Panc1 (cell line): ENCODE measurements around the gene CPS1. TPM values are rescaled to one million over a fixed set of nuclear protein-coding genes. Genes with fewer than 3 reads are reported as not detected.

ENCODE experiments used
- ATAC-seq: fragments of 200-7000 bp; cut with Tn5 transposase; 2 replicates; pipeline ENCODE4 v1.9.1; 2020; ENCODE audit warnings: mild to moderate bottlenecking, moderate library complexity
- BruUV-seq: library from RNA; stranded (reverse); fragments of 400-500 nt; replicated peaks from 2 replicates; lab custom pipeline; 2021; lab: Mats Ljungman, UMichigan
- CTCF ChIA-PET: fragments of 300-600 bp; sonication (Branson Sonifier 250); formaldehyde crosslinking; loops from one replicate; lab custom pipeline; 2022; ENCODE audit warnings: antibody characterized with exemption; lab: Charles Lee
- POLR2A ChIA-PET: fragments of 300-600 bp; sonication (Branson Sonifier 250); formaldehyde crosslinking; loops from one replicate; lab custom pipeline; 2022; ENCODE audit warnings: antibody characterized with exemption; lab: Charles Lee
- DNase-seq: peaks from one replicate; pipeline ENCODE4 v3.0.0-alpha.2; 2010; ENCODE audit warnings: low read depth, low spot score
- H3K27ac ChIP-seq: 2 replicates; pipeline ENCODE4 v1.5.1; 2011; ENCODE audit warnings: mild to moderate bottlenecking, low read length, inconsistent platforms
- H3K27me3 ChIP-seq: fragments of 200-500 bp; sonication (Bioruptor generic); 2 replicates; pipeline ENCODE4 v1.6.0; 2014; ENCODE audit warnings: low read length, inconsistent platforms; ENCODE audit not compliant: control insufficient read depth, insufficient read depth
- H3K36me3 ChIP-seq: fragments of 200-500 bp; sonication (Bioruptor generic); 2 replicates; pipeline ENCODE4 v1.5.1; 2014; ENCODE audit warnings: inconsistent platforms, mild to moderate bottlenecking, low read length, moderate library complexity; ENCODE audit not compliant: control insufficient read depth, insufficient read depth
- H3K4me1 ChIP-seq: 2 replicates; pipeline ENCODE4 v1.5.1; 2011; ENCODE audit warnings: inconsistent platforms, mild to moderate bottlenecking, low read length, moderate library complexity; ENCODE audit not compliant: control insufficient read depth, insufficient read depth
- H3K4me3 ChIP-seq, 2 experiments: 2 replicates each; pipeline ENCODE4 v1.5.1; 2011 to 2012; ENCODE audit warnings: low read depth in 2 of 2, low read length in 2 of 2, mild to moderate bottlenecking in 2 of 2, inconsistent platforms in 1 of 2, moderate library complexity in 1 of 2
- H3K9me3 ChIP-seq: fragments of 200-500 bp; sonication (Bioruptor generic); 2 replicates; pipeline ENCODE4 v1.5.1; 2014; ENCODE audit warnings: low read depth, mild to moderate bottlenecking, inconsistent platforms, low read length, moderate library complexity; ENCODE audit not compliant: control insufficient read depth, insufficient read depth
- POLR2AphosphoS5 ChIP-seq: IDR thresholded peaks from 2 replicates; pipeline ENCODE4 v1.6.1; 2012; ENCODE audit warnings: mild to moderate bottlenecking, low read depth, low read length, moderate library complexity
- REST ChIP-seq, 2 experiments: IDR thresholded peaks; 2 replicates each; pipeline ENCODE4 v1.6.1; 2011 to 2012; ENCODE audit warnings: low read depth in 2 of 2, control low read depth in 1 of 2, low read length in 1 of 2, mild to moderate bottlenecking in 1 of 2, moderate library complexity in 1 of 2; ENCODE audit not compliant: insufficient read depth in 1 of 2
- SIN3A ChIP-seq: IDR thresholded peaks from 2 replicates; pipeline ENCODE4 v1.6.1; 2012; ENCODE audit warnings: low read depth, mild to moderate bottlenecking, low read length, moderate library complexity, borderline replicate concordance; ENCODE audit not compliant: insufficient read depth
- TCF7L2 ChIP-seq: IDR thresholded peaks from 2 replicates; pipeline ENCODE4 v1.6.1; 2011; ENCODE audit warnings: mild to moderate bottlenecking, low read depth, low read length, inconsistent platforms
- in situ Hi-C: cut with HindIII; loops from 2 replicates; pipeline ENCODE4 v1.10.0; 2016; ENCODE audit warnings: low sequenced_read_pairs, low pct_unique_long_range_greater_than_20kb
- intact Hi-C: fragments of 100-400 bp; cut with micrococcal nuclease; formaldehyde crosslinking; loops from one replicate; pipeline ENCODE4 v1.10.0; 2022; ENCODE audit not compliant: unreplicated experiment
- total RNA-seq: library from RNA; stranded (reverse); gene quantifications from one replicate; pipeline ENCODE4 v1.2.1, GENCODE V29; 2021; ENCODE audit not compliant: unreplicated experiment
- TF ChIP-seq, protein P1 (sequence below): fragments of 450-650 bp; IDR thresholded peaks from 2 replicates; pipeline ENCODE4 v1.5.1; 2017; ENCODE audit warnings: mild to moderate bottlenecking

CPS1 gene
- total RNA-seq, 1 experiment from 2014 or later, result 5.1 TPM

DNA sequence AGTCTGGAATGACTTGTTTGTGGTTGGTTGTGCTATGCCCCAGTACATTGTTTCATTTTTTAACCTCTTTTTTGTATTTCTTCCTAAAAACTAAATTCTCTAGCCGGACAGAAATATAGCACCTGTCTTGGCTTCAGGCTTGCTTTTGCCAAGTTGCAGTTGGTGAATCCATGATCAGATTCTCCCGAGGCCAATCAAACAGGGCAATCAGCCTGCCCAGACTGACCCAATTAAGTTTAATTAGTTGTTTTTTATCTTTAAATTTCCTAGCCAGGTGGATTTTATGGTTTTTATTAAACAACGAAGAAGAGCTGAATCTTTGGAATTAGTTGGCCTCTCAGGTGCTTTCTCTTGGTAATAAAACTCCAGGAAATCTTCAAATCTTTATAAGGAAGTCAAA lies 162.1 kb downstream of the CPS1 start:
- no peak for ATAC-seq
- H3K27me3 ChIP-seq, result no peaks in the 10 kb centered on the region
- ChIA-PET POLR2A (no interaction called here), CTCF (no interaction called here)
- no peaks in the 10 kb centered on the region for H3K36me3 ChIP-seq
- no peak for TF ChIP-seq SIN3A
- TF ChIP-seq, protein P1, sequence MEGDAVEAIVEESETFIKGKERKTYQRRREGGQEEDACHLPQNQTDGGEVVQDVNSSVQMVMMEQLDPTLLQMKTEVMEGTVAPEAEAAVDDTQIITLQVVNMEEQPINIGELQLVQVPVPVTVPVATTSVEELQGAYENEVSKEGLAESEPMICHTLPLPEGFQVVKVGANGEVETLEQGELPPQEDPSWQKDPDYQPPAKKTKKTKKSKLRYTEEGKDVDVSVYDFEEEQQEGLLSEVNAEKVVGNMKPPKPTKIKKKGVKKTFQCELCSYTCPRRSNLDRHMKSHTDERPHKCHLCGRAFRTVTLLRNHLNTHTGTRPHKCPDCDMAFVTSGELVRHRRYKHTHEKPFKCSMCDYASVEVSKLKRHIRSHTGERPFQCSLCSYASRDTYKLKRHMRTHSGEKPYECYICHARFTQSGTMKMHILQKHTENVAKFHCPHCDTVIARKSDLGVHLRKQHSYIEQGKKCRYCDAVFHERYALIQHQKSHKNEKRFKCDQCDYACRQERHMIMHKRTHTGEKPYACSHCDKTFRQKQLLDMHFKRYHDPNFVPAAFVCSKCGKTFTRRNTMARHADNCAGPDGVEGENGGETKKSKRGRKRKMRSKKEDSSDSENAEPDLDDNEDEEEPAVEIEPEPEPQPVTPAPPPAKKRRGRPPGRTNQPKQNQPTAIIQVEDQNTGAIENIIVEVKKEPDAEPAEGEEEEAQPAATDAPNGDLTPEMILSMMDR, result no peak
- no peak for TF ChIP-seq POLR2AphosphoS5
- no peak for TF ChIP-seq REST (IDR thresholded peaks at IDR 0.05; ENCODE audit: insufficient read depth in 1 of 2, low read depth in 2 of 2, low read length in 1 of 2)
- no peak for TF ChIP-seq TCF7L2
- intact Hi-C loops, result no loop called here
- in situ Hi-C loops, result no loop called here
- H3K27ac ChIP-seq, result no peak overlapping the region
- H3K9me3 ChIP-seq, result no peaks in the 10 kb centered on the region
- no peak overlapping the region for H3K4me3 ChIP-seq
- H3K4me1 ChIP-seq, result no peaks in the 10 kb centered on the region
- DNase-seq, result no peak
- BruUV-seq, result no TSS peak

GRCh38 chr2:210722092-210722491 lies 165.7 kb downstream of the CPS1 start:
- no TSS peak for BruUV-seq

More at GRCh38 chr2:210722092-210722491, 165.7 kb downstream of the CPS1 start:
- POLR2A ChIA-PET, result no interaction called here
- H3K4me3 ChIP-seq, result no peak overlapping the region
- ATAC-seq (no peak), DNase-seq (no peak)
- no peaks in the 10 kb centered on the region for H3K4me1 ChIP-seq
- H3K27me3 ChIP-seq, result no peaks in the 10 kb centered on the region
- CTCF ChIA-PET, result no interaction called here
- no peak for TF ChIP-seq REST (IDR thresholded peaks at IDR 0.05; ENCODE audit: insufficient read depth in 1 of 2, low read depth in 2 of 2, low read length in 1 of 2)
- TF ChIP-seq, protein P1, result no peak
- TF ChIP-seq POLR2AphosphoS5, result no peak
- TF ChIP-seq TCF7L2, result no peak
- TF ChIP-seq SIN3A, result no peak
- no peaks in the 10 kb centered on the region for H3K9me3 ChIP-seq
- intact Hi-C loops, result no loop called here
- no peak overlapping the region for H3K27ac ChIP-seq
- no peaks in the 10 kb centered on the region for H3K36me3 ChIP-seq
- in situ Hi-C loops, result no loop called here
